HCT116 (cell line): ENCODE results near the gene SSR1.

Experiments
- CEBPB ChIP-seq: IDR thresholded peaks from 2 replicates; pipeline ENCODE4 v1.6.1; 2012; ENCODE audit warnings: low read depth
- EZH2 ChIP-seq: fragments of 200-600 bp; sonication (generic); IDR thresholded peaks from 2 replicates; pipeline ENCODE4 v1.6.1; 2017; ENCODE audit warnings: antibody characterized with exemption, mixed run types
- POLR2AphosphoS5 ChIP-seq: IDR thresholded peaks from 2 replicates; pipeline ENCODE4 v1.6.1; 2011; ENCODE audit warnings: mild to moderate bottlenecking, low read depth, low read length, moderate library complexity
- ZNF274 ChIP-seq: fragments of 200-500 bp; sonication (Bioruptor generic); IDR thresholded peaks from 2 replicates; pipeline ENCODE4 v1.6.1; 2014; ENCODE audit warnings: mild to moderate bottlenecking, low read depth, low read length, inconsistent platforms
- TF ChIP-seq, protein P1 (sequence below), 3 experiments: fragments of 200-600 bp in 1 of 3; sonication (generic) in 1 of 3; IDR thresholded peaks in 2 of 3; conservative IDR thresholded peaks in 1 of 3; 2 replicates each; pipeline ENCODE4 v1.5.1; 2012 to 2017; ENCODE audit warnings: low read depth in 2 of 3, low read length in 2 of 3, antibody characterized with exemption in 1 of 3, borderline replicate concordance in 1 of 3, control low read depth in 1 of 3, mild to moderate bottlenecking in 1 of 3, mixed read lengths in 1 of 3, mixed run types in 1 of 3, moderate library complexity in 1 of 3; ENCODE audit not compliant: insufficient read depth in 1 of 3
- TF ChIP-seq, protein P2 (sequence below): IDR thresholded peaks from 2 replicates; pipeline ENCODE4 v1.6.1; 2012; ENCODE audit warnings: low read depth
- TF ChIP-seq, protein P3 (sequence below): IDR thresholded peaks from 2 replicates; pipeline ENCODE4 v1.6.1; 2011; ENCODE audit warnings: mild to moderate bottlenecking, low read length, moderate library complexity; ENCODE audit not compliant: insufficient replicate concordance; ENCODE audit errors: extremely low read depth

DNA sequence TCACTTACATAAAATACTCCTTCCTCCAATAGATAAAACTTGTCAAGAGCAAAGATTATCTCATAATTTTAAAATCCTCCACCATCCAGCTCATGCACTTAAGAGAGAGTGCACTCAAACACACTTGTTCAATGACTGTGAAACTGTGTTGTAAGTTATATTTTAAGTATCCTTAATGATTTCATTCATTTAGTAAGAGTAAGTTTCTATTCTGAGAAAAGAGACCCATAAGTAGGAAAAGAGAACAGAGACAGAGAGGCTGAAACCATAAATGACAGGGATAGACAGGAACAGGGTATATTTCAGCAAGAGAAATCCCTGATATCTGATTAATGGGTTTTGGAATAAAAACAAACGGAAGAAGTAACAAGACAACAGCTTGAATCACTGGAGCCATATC lies 8.2 kb downstream of the SSR1 start:
- no peak for TF ChIP-seq CEBPB
- TF ChIP-seq, protein P1, sequence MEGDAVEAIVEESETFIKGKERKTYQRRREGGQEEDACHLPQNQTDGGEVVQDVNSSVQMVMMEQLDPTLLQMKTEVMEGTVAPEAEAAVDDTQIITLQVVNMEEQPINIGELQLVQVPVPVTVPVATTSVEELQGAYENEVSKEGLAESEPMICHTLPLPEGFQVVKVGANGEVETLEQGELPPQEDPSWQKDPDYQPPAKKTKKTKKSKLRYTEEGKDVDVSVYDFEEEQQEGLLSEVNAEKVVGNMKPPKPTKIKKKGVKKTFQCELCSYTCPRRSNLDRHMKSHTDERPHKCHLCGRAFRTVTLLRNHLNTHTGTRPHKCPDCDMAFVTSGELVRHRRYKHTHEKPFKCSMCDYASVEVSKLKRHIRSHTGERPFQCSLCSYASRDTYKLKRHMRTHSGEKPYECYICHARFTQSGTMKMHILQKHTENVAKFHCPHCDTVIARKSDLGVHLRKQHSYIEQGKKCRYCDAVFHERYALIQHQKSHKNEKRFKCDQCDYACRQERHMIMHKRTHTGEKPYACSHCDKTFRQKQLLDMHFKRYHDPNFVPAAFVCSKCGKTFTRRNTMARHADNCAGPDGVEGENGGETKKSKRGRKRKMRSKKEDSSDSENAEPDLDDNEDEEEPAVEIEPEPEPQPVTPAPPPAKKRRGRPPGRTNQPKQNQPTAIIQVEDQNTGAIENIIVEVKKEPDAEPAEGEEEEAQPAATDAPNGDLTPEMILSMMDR (IDR thresholded peaks at IDR 0.05 in 2 of 3, conservative IDR thresholded peaks at IDR 0.05 in 1 of 3; ENCODE audit: borderline replicate concordance in 1 of 3, insufficient read depth in 1 of 3, low read depth in 2 of 3, low read length in 2 of 3), result no peak
- no peak for TF ChIP-seq ZNF274
- TF ChIP-seq POLR2AphosphoS5, result no peak
- TF ChIP-seq, protein P2, sequence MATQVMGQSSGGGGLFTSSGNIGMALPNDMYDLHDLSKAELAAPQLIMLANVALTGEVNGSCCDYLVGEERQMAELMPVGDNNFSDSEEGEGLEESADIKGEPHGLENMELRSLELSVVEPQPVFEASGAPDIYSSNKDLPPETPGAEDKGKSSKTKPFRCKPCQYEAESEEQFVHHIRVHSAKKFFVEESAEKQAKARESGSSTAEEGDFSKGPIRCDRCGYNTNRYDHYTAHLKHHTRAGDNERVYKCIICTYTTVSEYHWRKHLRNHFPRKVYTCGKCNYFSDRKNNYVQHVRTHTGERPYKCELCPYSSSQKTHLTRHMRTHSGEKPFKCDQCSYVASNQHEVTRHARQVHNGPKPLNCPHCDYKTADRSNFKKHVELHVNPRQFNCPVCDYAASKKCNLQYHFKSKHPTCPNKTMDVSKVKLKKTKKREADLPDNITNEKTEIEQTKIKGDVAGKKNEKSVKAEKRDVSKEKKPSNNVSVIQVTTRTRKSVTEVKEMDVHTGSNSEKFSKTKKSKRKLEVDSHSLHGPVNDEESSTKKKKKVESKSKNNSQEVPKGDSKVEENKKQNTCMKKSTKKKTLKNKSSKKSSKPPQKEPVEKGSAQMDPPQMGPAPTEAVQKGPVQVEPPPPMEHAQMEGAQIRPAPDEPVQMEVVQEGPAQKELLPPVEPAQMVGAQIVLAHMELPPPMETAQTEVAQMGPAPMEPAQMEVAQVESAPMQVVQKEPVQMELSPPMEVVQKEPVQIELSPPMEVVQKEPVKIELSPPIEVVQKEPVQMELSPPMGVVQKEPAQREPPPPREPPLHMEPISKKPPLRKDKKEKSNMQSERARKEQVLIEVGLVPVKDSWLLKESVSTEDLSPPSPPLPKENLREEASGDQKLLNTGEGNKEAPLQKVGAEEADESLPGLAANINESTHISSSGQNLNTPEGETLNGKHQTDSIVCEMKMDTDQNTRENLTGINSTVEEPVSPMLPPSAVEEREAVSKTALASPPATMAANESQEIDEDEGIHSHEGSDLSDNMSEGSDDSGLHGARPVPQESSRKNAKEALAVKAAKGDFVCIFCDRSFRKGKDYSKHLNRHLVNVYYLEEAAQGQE, result no peak
- TF ChIP-seq EZH2, result no peak
- TF ChIP-seq, protein P3, sequence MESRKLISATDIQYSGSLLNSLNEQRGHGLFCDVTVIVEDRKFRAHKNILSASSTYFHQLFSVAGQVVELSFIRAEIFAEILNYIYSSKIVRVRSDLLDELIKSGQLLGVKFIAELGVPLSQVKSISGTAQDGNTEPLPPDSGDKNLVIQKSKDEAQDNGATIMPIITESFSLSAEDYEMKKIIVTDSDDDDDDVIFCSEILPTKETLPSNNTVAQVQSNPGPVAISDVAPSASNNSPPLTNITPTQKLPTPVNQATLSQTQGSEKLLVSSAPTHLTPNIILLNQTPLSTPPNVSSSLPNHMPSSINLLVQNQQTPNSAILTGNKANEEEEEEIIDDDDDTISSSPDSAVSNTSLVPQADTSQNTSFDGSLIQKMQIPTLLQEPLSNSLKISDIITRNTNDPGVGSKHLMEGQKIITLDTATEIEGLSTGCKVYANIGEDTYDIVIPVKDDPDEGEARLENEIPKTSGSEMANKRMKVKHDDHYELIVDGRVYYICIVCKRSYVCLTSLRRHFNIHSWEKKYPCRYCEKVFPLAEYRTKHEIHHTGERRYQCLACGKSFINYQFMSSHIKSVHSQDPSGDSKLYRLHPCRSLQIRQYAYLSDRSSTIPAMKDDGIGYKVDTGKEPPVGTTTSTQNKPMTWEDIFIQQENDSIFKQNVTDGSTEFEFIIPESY, result no peak
